Psoas muscle (tissue), 8 donors: Measurements from ENCODE around the gene HEXIM1. TPM values are rescaled to one million over a fixed set of nuclear protein-coding genes. Genes with fewer than 3 reads are reported as not detected.

ENCODE experiments used
- ATAC-seq, 4 donors: fragments of 200-7000 bp; cut with Tn5 transposase; one replicate each; pipeline ENCODE4 v1.9.1; 2020; ENCODE audit warnings: moderate library complexity in 3 of 4, mild to moderate bottlenecking in 2 of 4
- DNase-seq, 2 donors: peaks; one replicate each; pipeline ENCODE4 v3.0.0-alpha.2; 2020
- H3K27ac ChIP-seq: fragments of 200-600 bp; one replicate; pipeline ENCODE4 v1.8.0; 2022
- H3K27me3 ChIP-seq, 3 donors: fragments of 200-600 bp in 1 of 3; one replicate each; pipeline versions ENCODE4 v1.6.1 to v1.8.0; 2013 to 2022; ENCODE audit warnings: low read length in 2 of 3, mild to moderate bottlenecking in 2 of 3, moderate library complexity in 1 of 3; ENCODE audit not compliant: insufficient read depth in 3 of 3
- H3K36me3 ChIP-seq, 2 donors: fragments of 200-600 bp in 1 of 2; one replicate each; pipeline versions ENCODE4 v1.6.1 to v1.8.0; 2013 to 2022; ENCODE audit warnings: low read depth in 1 of 2, mild to moderate bottlenecking in 1 of 2, moderate library complexity in 1 of 2; ENCODE audit not compliant: insufficient read depth in 1 of 2
- H3K4me1 ChIP-seq: fragments of 200-600 bp; one replicate; pipeline ENCODE4 v1.8.0; 2022
- H3K4me3 ChIP-seq: fragments of 200-600 bp; one replicate; pipeline ENCODE4 v1.8.0; 2022; ENCODE audit warnings: mild to moderate bottlenecking
- H3K9me3 ChIP-seq: fragments of 200-600 bp; one replicate; pipeline ENCODE4 v1.8.0; 2022
- WGBS, 3 donors: extraction: QIAGEN DNeasy Blood & Tissue Kit; methylation state at CpG; one replicate each; pipeline versions ENCODE4 v1.1.6 to v1.1.7; 2013; 5-methylcytosine and 5-hydroxymethylcytosine counted together
- intact Hi-C, 2 donors: fragments of 100-400 bp; cut with DNase I; formaldehyde crosslinking; loops; one replicate each; pipeline versions ENCODE4 v1.11.0 to v1.14.2; 2022
- polyA plus RNA-seq, 3 donors: library from polyadenylated mRNA; stranded (reverse); fragments of 200-250 nt; gene quantifications; one replicate each; pipeline ENCODE4 v1.2.3, GENCODE V29; 2013
- total RNA-seq, 4 donors: library from RNA; stranded (reverse); fragmentation: NEBNext Ultra II Directional in 2 of 4; extraction: Animal tissue kit (Norgen Biotek cat#: 25700) in 2 of 4; gene quantifications; one replicate each; pipeline versions ENCODE4 v1.2.1 to v1.2.4, GENCODE V29; 2021 to 2023
- TF ChIP-seq, protein P1 (sequence below): fragments of 200-600 bp; IDR thresholded peaks from one replicate; pipeline ENCODE4 v1.8.0; 2022; ENCODE audit warnings: antibody characterized with exemption
- donor health status: healthy with polysubstance abuse.
- donor health status: DM: no; HTN: no; CAD: no; lungs with moderate emphysema.
- donor health status: Bipolar disorder and iron deficiency.
- donor health status: healthy.
- donor health status: DM: yes; HTN: yes; CAD: no.
- donor health status: DM: no; HTN: no; CAD: no.
- donor health status: DM: no; HTN: no; CAD: no.
- donor health status: DM: yes; HTN: yes; CAD: no.

HEXIM1 gene
- total and polyA plus RNA-seq, 7 donors: 9.5 to 127 (median 29.2) TPM

DNA sequence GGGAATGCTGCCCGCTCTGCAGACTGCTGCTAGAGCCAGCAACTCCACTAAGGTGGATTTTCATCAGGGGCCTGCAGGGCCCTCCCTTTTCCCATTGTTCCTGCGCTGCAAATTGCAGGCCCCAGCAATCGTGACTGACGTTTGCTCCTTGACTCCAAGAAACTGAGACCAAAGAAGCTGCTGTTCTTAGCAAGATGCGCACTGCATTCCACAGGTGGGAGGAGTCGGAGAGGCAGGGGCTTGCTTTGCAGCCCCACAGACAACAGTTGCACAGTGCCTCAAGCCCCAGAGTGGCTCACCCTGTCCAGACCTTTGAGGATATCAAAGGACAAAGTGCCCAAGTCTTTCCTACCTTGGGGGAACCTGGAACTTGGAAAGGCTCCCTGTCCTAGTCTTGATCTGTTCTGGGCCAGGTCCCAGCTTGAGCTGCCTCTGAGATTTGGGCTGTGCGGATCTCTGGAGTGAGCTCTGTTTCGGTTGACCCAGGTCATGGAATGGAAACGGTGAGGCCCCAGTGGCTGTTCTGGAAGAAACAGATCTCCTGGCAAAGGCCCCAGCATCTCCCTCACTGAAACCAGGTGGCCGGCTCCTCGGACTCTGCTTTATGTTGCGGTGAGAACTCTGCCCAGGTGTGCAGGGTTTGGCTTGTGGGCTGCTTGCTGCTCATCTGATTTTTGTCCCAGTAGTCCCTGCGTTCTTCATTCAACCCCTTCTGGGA lies 40.8 kb upstream of the HEXIM1 start:
- peak overlapping the region; percentile 16 for H3K27ac ChIP-seq
- no peaks in the 10 kb centered on the region for H3K27me3 ChIP-seq
- H3K4me3 ChIP-seq: no peak overlapping the region
- H3K9me3 ChIP-seq: no peaks in the 10 kb centered on the region
- intact Hi-C loops: no loop called here
- WGBS, 3 donors: 32 to 65% (median 40%) methylated on average over 13 of the region's 13 CpGs
- no peak for ATAC-seq
- H3K4me1 ChIP-seq: peaks cover 55% of the 10 kb centered on the region
- TF ChIP-seq, protein P1, sequence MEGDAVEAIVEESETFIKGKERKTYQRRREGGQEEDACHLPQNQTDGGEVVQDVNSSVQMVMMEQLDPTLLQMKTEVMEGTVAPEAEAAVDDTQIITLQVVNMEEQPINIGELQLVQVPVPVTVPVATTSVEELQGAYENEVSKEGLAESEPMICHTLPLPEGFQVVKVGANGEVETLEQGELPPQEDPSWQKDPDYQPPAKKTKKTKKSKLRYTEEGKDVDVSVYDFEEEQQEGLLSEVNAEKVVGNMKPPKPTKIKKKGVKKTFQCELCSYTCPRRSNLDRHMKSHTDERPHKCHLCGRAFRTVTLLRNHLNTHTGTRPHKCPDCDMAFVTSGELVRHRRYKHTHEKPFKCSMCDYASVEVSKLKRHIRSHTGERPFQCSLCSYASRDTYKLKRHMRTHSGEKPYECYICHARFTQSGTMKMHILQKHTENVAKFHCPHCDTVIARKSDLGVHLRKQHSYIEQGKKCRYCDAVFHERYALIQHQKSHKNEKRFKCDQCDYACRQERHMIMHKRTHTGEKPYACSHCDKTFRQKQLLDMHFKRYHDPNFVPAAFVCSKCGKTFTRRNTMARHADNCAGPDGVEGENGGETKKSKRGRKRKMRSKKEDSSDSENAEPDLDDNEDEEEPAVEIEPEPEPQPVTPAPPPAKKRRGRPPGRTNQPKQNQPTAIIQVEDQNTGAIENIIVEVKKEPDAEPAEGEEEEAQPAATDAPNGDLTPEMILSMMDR: no peak
- DNase-seq: no peak
- peaks cover 19 to 72% of the 10 kb centered on the region in 2 donors for H3K36me3 ChIP-seq

DNA sequence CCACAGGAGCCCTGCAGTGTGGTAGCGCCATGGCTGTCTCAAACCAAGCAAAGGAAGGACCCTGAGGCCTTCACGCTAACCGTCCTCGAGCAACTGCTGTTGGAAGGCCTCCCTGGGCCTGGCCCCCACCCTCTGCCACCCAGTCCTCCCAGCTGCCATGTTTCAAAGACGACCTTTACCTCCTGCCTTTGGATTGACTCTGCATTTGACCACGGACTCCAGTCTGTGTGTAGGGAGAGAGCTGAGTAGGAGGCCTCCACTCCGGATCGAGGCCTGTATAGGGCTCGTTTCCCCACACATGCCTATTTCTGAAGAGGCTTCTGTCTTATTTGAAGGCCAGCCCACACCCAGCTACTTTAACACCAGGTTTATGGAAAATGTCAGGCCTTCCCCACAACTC lies 40.2 kb upstream of the HEXIM1 start:
- no peak for DNase-seq
- WGBS, 3 donors: 55 to 59% (median 57%) methylated on average over 9 of the region's 9 CpGs
- no peak for ATAC-seq
- Histone ChIP-seq H3K9me3 (no peaks in the 10 kb centered on the region), H3K4me3 (no peak overlapping the region), H3K27me3 (no peaks in the 10 kb centered on the region), H3K27ac (peak overlapping the region; percentile 85), H3K4me1 (peaks cover 55% of the 10 kb centered on the region), H3K36me3 (peaks cover 14 to 68% of the 10 kb centered on the region in 2 donors)
- intact Hi-C loops: no loop called here
- TF ChIP-seq, protein P1: no peak

DNA sequence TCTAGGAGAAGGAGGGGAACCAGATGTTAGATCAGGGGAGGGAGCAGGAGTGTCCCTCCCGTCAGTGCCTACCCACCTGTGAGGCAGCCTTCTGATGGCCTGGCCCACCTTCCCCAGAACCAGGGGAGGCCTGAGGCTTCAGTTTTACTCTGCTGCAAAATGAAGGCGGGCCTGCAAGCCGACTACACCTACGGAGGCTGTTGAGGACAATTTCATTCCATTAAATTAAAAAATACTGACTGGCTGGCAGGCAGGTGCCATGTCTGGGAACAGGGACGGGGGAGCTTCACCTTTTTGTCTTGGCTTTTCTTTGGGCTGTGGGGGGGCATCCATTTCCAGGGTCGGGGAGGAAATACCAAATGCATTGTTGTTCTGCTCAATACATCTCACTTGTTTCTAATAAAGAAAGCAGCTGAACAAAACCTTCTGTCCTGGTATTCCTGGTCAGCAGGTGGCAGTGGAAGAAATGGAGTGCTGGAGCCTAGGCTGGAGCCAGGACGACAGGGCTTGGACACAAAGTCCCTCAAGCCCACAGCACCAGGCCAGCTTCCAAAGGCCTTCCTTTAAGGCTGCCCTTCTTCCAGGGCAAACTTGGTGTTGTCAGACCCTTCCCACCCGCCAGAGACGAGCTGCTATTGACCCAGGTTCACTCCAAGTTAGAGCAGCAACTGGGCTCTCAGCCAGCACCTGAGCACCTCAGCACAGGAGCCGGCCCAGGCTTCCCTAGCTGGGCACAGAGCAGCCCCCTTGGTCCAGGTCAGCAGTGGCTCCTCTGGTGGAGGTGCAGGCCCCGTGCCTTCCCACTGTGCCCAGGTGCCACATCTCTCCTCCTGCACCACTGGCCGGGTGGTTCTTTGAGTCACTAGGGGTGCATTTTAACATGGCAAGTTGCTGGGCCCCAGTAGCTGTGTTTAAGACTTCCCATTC lies 39.4 kb upstream of the HEXIM1 start:
- intact Hi-C loops: no loop called here
- Histone ChIP-seq H3K4me3 (no peak overlapping the region), H3K27ac (peak overlapping the region; percentile 85), H3K9me3 (no peaks in the 10 kb centered on the region), H3K4me1 (peaks cover 48% of the 10 kb centered on the region), H3K36me3 (peaks cover 10 to 66% of the 10 kb centered on the region in 2 donors), H3K27me3 (no peaks in the 10 kb centered on the region)
- DNase-seq (no peak), ATAC-seq (no peak)
- TF ChIP-seq, protein P1: no peak
- WGBS, 3 donors: 56 to 60% (median 58%) methylated on average over 12 of the region's 12 CpGs

GRCh38 chr17:45110676-45111611 lies 37.3 kb upstream of the HEXIM1 start:
- 16 to 32% (median 27%) methylated on average over 16 of the region's 16 CpGs for WGBS, 3 donors
- Histone ChIP-seq H3K27ac (peak overlapping the region; percentile 85), H3K4me3 (no peak overlapping the region), H3K9me3 (no peaks in the 10 kb centered on the region), H3K36me3 (peaks cover 2 to 45% of the 10 kb centered on the region in 2 donors), H3K27me3 (no peaks in the 10 kb centered on the region), H3K4me1 (peaks cover 39% of the 10 kb centered on the region)
- DNase-seq (peak; percentile 60 to 86), ATAC-seq (peak; percentile 82 to 88 (median 88))
- intact Hi-C loops: no loop called here
- TF ChIP-seq, protein P1: peak; percentile 10
